Thoracic aorta (tissue), 2 donors: ENCODE measurements around the gene PSENEN. TPM values are rescaled to one million over a fixed set of nuclear protein-coding genes. Genes with fewer than 3 reads are reported as not detected.

Experiments used
- ATAC-seq: fragments of 150-250 bp; one replicate; pipeline ENCODE4 v1.8.0; 2017; ENCODE audit warnings: low read depth; ENCODE audit not compliant: insufficient number of reproducible peaks, low FRiP score
- DNase-seq: peaks from one replicate; pipeline ENCODE4 v3.0.0-alpha.2; 2020; ENCODE audit warnings: low spot score
- H3K27ac ChIP-seq, 2 donors: fragments of 200-600 bp; sonication (generic); 1 replicate in 1 of 2; 2 replicates in 1 of 2; pipeline ENCODE4 v1.5.1; 2016; ENCODE audit warnings: mild to moderate bottlenecking in 2 of 2, moderate library complexity in 2 of 2
- H3K27me3 ChIP-seq: fragments of 200-600 bp; sonication (generic); replicated peaks from 2 replicates; pipeline ENCODE4 v1.6.0; 2016; ENCODE audit warnings: mild to moderate bottlenecking; ENCODE audit not compliant: insufficient read depth
- H3K36me3 ChIP-seq: fragments of 200-600 bp; sonication (generic); one replicate; pipeline ENCODE4 v1.5.1; 2016
- H3K4me1 ChIP-seq, 2 donors: fragments of 200-600 bp; sonication (generic); 1 replicate in 1 of 2; 2 replicates in 1 of 2; pipeline versions ENCODE4 v1.5.1 to v1.6.0; 2016; ENCODE audit warnings: low read depth in 2 of 2, mild to moderate bottlenecking in 1 of 2; ENCODE audit not compliant: control insufficient read depth in 1 of 2
- H3K4me3 ChIP-seq: fragments of 200-600 bp; sonication (generic); 2 replicates; pipeline ENCODE4 v1.5.1; 2016; ENCODE audit warnings: mild to moderate bottlenecking
- H3K9me3 ChIP-seq: fragments of 200-600 bp; sonication (generic); 2 replicates; pipeline ENCODE4 v1.5.1; 2016
- CTCF ChIP-seq: fragments of 200-600 bp; sonication (generic); IDR thresholded peaks from one replicate; pipeline ENCODE4 v1.5.1; 2019; ENCODE audit warnings: antibody characterized with exemption
- total RNA-seq, 2 donors: library from RNA; depleted of rRNA; stranded (reverse); fragments of >200 nt; gene quantifications; one replicate each; pipeline versions ENCODE4 v1.1.0 to v1.2.3, GENCODE V29; 2016

Gene PSENEN
- total RNA-seq, 2 donors from 2014 or later: 25.5 to 30.1 TPM

DNA sequence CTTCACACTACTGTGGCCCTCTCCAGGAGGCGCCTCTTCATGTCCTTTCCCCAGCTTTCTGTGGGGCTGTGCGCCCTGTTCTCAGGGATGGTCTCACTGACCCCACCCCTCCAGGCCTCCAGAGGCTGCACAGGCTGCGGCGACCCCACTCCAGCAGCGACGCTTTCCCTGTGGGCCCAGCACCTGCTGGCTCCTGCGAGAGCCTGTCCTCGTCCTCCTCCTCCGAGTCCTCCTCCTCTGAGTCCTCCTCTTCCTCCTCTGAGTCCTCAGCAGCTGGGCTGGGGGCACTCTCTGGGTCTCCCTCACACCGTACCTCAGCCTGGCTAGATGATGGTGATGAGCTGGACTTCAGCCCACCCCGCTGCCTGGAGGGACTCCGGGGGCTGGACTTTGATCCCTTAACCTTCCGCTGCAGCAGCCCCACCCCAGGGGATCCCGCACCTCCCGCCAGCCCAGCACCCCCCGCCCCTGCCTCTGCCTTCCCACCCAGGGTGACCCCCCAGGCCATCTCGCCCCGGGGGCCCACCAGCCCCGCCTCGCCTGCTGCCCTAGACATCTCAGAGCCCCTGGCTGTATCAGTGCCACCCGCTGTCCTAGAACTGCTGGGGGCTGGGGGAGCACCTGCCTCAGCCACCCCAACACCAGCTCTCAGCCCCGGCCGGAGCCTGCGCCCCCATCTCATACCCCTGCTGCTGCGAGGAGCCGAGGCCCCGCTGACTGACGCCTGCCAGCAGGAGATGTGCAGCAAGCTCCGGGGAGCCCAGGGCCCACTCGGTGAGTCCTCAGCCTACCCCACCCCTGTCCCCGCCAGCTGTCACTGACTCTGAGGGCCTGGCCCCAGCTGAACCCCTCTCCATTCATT is 41.1 kb downstream of the PSENEN start:
- TF ChIP-seq CTCF: no peak
- ATAC-seq (no peak), DNase-seq (no peak)
- no peaks in the 10 kb centered on the region for H3K9me3 ChIP-seq
- peaks cover 14% of the 10 kb centered on the region for H3K36me3 ChIP-seq
- no peak overlapping the region for H3K27ac ChIP-seq
- no peak overlapping the region for H3K4me3 ChIP-seq
- no peaks in the 10 kb centered on the region for H3K4me1 ChIP-seq
- no peaks in the 10 kb centered on the region for H3K27me3 ChIP-seq

- TF ChIP-seq CTCF: no peak
- H3K4me1 ChIP-seq: no peaks in the 10 kb centered on the region
- ATAC-seq (no peak), DNase-seq (no peak)
- H3K9me3 ChIP-seq: no peaks in the 10 kb centered on the region
- H3K27me3 ChIP-seq: no peaks in the 10 kb centered on the region
- H3K27ac ChIP-seq: no peak overlapping the region
- H3K4me3 ChIP-seq: no peak overlapping the region
- peaks cover 10% of the 10 kb centered on the region for H3K36me3 ChIP-seq
Measured at GRCh38 chr19:35787227-35787799, 41.9 kb downstream of the PSENEN start.

GRCh38 chr19:35788205-35788960 is 42.9 kb downstream of the PSENEN start:
- no peak for ATAC-seq
- no peak for TF ChIP-seq CTCF

DNA sequence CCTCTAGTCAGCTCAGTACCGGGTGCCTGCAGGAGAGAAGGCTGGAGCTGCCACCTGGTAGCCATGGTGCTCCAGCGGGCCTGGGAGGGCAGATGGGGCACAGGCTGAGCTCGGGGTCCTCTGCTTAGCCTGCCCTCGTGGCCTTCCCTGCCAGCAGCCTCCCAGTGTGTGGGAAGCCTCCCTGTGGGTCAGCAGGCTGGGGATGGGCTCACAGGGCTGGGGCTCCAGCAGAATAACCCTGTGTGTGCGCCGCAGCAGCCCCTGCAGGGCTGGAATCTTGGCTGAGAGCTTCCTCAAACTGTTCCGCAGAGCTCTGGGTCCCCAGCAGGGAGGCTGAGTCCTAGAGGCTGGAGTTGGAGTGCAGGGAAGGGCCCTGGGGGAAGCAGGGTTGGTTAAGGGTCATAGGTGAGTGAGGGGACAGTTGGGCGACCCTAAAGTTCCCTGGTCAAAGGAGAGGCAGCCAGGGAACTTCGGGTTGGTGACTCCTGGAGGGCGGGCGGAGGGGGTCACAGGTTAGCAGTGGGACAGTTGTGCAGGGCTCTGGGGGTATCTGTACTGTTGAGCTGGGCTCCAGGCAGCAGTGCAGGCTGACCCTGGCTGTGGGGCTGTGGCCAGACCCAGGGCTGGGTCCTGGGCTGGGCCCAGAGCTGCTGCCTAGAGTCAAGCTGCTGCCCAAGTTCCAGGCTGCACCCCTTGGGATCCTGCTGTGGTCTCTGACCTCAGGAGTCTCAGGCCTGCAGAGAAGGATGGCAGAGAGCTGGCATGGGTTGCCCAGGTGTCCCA is 43.9 kb downstream of the PSENEN start:
- DNase-seq (no peak), ATAC-seq (no peak)
- no peaks in the 10 kb centered on the region for H3K27me3 ChIP-seq
- no peaks in the 10 kb centered on the region for H3K9me3 ChIP-seq
- no peak overlapping the region for H3K4me3 ChIP-seq
- no peak for TF ChIP-seq CTCF
- H3K36me3 ChIP-seq: peaks cover 8% of the 10 kb centered on the region
- no peaks in the 10 kb centered on the region for H3K4me1 ChIP-seq
- H3K27ac ChIP-seq: no peak overlapping the region

More at GRCh38 chr19:35788205-35788960, 42.9 kb downstream of the PSENEN start:
- Histone ChIP-seq H3K27me3 (no peaks in the 10 kb centered on the region), H3K4me3 (no peak overlapping the region), H3K4me1 (no peaks in the 10 kb centered on the region), H3K9me3 (no peaks in the 10 kb centered on the region), H3K36me3 (peaks cover 8% of the 10 kb centered on the region), H3K27ac (no peak overlapping the region)
- no peak for DNase-seq
